ENCODE measurements around the gene ATPAF1. TPM values are rescaled to one million over a fixed set of nuclear protein-coding genes. Genes with fewer than 3 reads are reported as not detected.

The ATPAF1 gene
- total RNA-seq, 4 donors from 2014 or later: 14.0 to 46.8 (median 34.8) TPM

GRCh38 chr1:46646844-46647243, 21.3 kb downstream of the ATPAF1 start:
- no peak overlapping the region for H3K4me3 ChIP-seq
- TF ChIP-seq CTCF (IDR thresholded peaks at IDR 0.05) (no peak), POLR2A (IDR thresholded peaks at IDR 0.05) (no peak)
- H3K9me3 ChIP-seq: no peaks in the 10 kb centered on the region
- H3K36me3 ChIP-seq: peaks cover 0 to 30% (median 0%) of the 10 kb centered on the region in 3 donors
- no peaks in the 10 kb centered on the region for H3K27me3 ChIP-seq
- H3K4me1 ChIP-seq: peaks cover 0 to 9% (median 0%) of the 10 kb centered on the region in 4 donors
- DNase-seq: no peak
- H3K27ac ChIP-seq: no peak overlapping the region

- TF ChIP-seq POLR2A (IDR thresholded peaks at IDR 0.05) (no peak), CTCF (IDR thresholded peaks at IDR 0.05) (no peak)
- no peak for DNase-seq
- Histone ChIP-seq H3K4me1 (peaks cover 0 to 9% (median 0%) of the 10 kb centered on the region in 4 donors), H3K4me3 (no peak overlapping the region), H3K27ac (no peak overlapping the region), H3K36me3 (peaks cover 0 to 35% (median 0%) of the 10 kb centered on the region in 3 donors), H3K27me3 (no peaks in the 10 kb centered on the region), H3K9me3 (no peaks in the 10 kb centered on the region)
Observed at GRCh38 chr1:46646331-46646730, 21.8 kb downstream of the ATPAF1 start.

GRCh38 chr1:46645815-46646214, 22.3 kb downstream of the ATPAF1 start:
- Histone ChIP-seq H3K27ac (no peak overlapping the region), H3K36me3 (peaks cover 0 to 34% (median 0%) of the 10 kb centered on the region in 3 donors), H3K9me3 (no peaks in the 10 kb centered on the region), H3K4me3 (no peak overlapping the region), H3K4me1 (peaks cover 0 to 9% (median 0%) of the 10 kb centered on the region in 4 donors), H3K27me3 (no peaks in the 10 kb centered on the region)
- no peak for DNase-seq
- TF ChIP-seq CTCF (IDR thresholded peaks at IDR 0.05) (no peak), POLR2A (IDR thresholded peaks at IDR 0.05) (no peak)

- Histone ChIP-seq H3K9me3 (no peaks in the 10 kb centered on the region), H3K36me3 (peaks cover 0 to 18% (median 0%) of the 10 kb centered on the region in 3 donors), H3K27ac (no peak overlapping the region), H3K27me3 (no peaks in the 10 kb centered on the region), H3K4me3 (no peak overlapping the region), H3K4me1 (peaks cover 0 to 9% (median 0%) of the 10 kb centered on the region in 4 donors)
- DNase-seq: no peak
- TF ChIP-seq CTCF (IDR thresholded peaks at IDR 0.05) (no peak), POLR2A (IDR thresholded peaks at IDR 0.05) (no peak)
Observed at GRCh38 chr1:46643368-46643775, 24.8 kb downstream of the ATPAF1 start.

- no peak overlapping the region for H3K27ac ChIP-seq
- no peak for DNase-seq
- TF ChIP-seq POLR2A (IDR thresholded peaks at IDR 0.05): no peak
Observed at GRCh38 chr1:46642115-46642680, 26.0 kb downstream of the ATPAF1 start.

GRCh38 chr1:46639547-46639946, 28.6 kb downstream of the ATPAF1 start:
- Histone ChIP-seq H3K36me3 (peaks cover 0 to 26% (median 0%) of the 10 kb centered on the region in 3 donors), H3K27ac (no peak overlapping the region), H3K4me1 (peaks cover 0 to 9% (median 0%) of the 10 kb centered on the region in 4 donors), H3K27me3 (no peaks in the 10 kb centered on the region), H3K9me3 (no peaks in the 10 kb centered on the region), H3K4me3 (no peak overlapping the region)
- no peak for DNase-seq
- TF ChIP-seq CTCF (IDR thresholded peaks at IDR 0.05): no peak
- no peak for TF ChIP-seq POLR2A (IDR thresholded peaks at IDR 0.05)

More at GRCh38 chr1:46642115-46642680, 26.0 kb downstream of the ATPAF1 start:
- Histone ChIP-seq H3K36me3 (peaks cover 0 to 7% (median 0%) of the 10 kb centered on the region in 3 donors), H3K27me3 (no peaks in the 10 kb centered on the region), H3K4me1 (peaks cover 0 to 9% (median 0%) of the 10 kb centered on the region in 4 donors), H3K4me3 (no peak overlapping the region), H3K9me3 (no peaks in the 10 kb centered on the region)
